ENCODE measurements around the gene PPP1R36.

- no peak for TF ChIP-seq EZH2 (IDR thresholded peaks at IDR 0.05)
- no peak for TF ChIP-seq POLR2AphosphoS5 (IDR thresholded peaks at IDR 0.05; ENCODE audit: borderline replicate concordance, low read depth, low read length)
- TF ChIP-seq FOXP2 (optimal IDR thresholded peaks at IDR 0.05; ENCODE audit: control extremely low read depth, extremely low read length, insufficient read depth), result no peak
Measured at GRCh38 chr14:64611358-64612020, 61.7 kb downstream of the PPP1R36 start.

Measured in SK-N-MC (cell line).